ENCODE data around the gene DST. TPM values are rescaled to one million over a fixed set of nuclear protein-coding genes. Genes with fewer than 3 reads are reported as not detected.

DST gene
- total RNA-seq, 1 donor from 2014 or later, result 259 TPM

DNA sequence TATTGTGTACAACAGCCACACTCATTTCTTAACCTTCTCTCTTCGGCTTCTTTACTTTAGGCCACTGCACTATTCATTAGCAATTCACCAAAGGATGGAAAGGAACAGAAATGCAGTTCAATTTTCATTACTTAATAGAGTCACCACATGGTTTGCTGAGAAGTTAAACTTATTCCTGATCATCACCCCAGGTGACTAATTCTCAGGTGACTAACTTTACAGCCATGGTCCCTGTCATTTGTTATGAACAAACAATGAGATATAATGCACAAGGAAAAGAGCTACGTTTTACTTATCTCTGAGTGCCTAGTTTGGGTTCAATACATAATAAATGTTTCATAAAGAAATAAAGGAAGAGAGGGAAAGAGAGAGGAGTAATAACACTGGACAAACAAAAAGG lies 45.8 kb upstream of the DST start:
- peaks cover 10% of the 10 kb centered on the region for H3K4me1 Mint-ChIP-seq
- no peak overlapping the region for H3K27ac Mint-ChIP-seq
- peaks cover 41% of the 10 kb centered on the region for H3K79me2 ChIP-seq (ENCODE audit: low read depth)

DNA sequence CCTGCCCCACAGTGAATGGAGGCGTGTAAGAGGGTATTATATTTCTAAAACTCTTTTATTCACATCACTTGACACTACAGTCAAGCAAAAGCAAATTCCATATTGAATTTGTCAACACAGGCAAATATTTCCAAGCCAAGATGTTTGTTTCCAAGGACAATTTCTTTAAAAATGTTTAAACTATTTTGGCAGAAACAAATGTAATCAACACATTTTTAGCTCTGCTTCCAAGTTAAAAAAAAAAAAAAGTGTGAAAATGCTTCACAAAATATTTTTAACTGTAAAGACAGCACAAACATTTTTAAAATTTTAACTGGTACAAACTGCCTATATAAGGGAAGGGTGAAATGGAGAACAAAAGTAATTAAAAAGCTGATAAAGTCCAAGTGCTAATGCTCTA lies 44.9 kb upstream of the DST start:
- peaks cover 47% of the 10 kb centered on the region for H3K79me2 ChIP-seq (ENCODE audit: low read depth)
- no peaks in the 10 kb centered on the region for H3F3A ChIP-seq (ENCODE audit: low read depth)
- peaks cover 10% of the 10 kb centered on the region for H3K36me3 Mint-ChIP-seq
- H2AFZ ChIP-seq (replicated peaks), result no peak overlapping the region
- no peak overlapping the region for H3K4me3 ChIP-seq
- no peak overlapping the region for H3K27ac Mint-ChIP-seq
- H3K9me3 Mint-ChIP-seq, result no peaks in the 10 kb centered on the region
- H3K4me1 ChIP-seq, result peaks cover 6% of the 10 kb centered on the region
- no peaks in the 10 kb centered on the region for H3K27me3 Mint-ChIP-seq (ENCODE audit: insufficient read depth, low read depth)
- no peak overlapping the region for H3K27ac ChIP-seq
- H3K4me2 ChIP-seq, result no peak overlapping the region
- H3K36me3 ChIP-seq, result no peaks in the 10 kb centered on the region
- H3K9me3 ChIP-seq (ENCODE audit: low read depth), result no peaks in the 10 kb centered on the region
- H3K27me3 ChIP-seq, result no peaks in the 10 kb centered on the region
- H3K9ac ChIP-seq, result no peak overlapping the region
- peaks cover 54% of the 10 kb centered on the region for H4K20me1 ChIP-seq (ENCODE audit: low read depth)
- no peak overlapping the region for H3K4me3 Mint-ChIP-seq
- DNase-seq (ENCODE audit: low spot score), result no peak
- TF ChIP-seq EZH2 (IDR thresholded peaks at IDR 0.05), result no peak
- TF ChIP-seq, protein P1, sequence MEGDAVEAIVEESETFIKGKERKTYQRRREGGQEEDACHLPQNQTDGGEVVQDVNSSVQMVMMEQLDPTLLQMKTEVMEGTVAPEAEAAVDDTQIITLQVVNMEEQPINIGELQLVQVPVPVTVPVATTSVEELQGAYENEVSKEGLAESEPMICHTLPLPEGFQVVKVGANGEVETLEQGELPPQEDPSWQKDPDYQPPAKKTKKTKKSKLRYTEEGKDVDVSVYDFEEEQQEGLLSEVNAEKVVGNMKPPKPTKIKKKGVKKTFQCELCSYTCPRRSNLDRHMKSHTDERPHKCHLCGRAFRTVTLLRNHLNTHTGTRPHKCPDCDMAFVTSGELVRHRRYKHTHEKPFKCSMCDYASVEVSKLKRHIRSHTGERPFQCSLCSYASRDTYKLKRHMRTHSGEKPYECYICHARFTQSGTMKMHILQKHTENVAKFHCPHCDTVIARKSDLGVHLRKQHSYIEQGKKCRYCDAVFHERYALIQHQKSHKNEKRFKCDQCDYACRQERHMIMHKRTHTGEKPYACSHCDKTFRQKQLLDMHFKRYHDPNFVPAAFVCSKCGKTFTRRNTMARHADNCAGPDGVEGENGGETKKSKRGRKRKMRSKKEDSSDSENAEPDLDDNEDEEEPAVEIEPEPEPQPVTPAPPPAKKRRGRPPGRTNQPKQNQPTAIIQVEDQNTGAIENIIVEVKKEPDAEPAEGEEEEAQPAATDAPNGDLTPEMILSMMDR (IDR thresholded peaks at IDR 0.05), result no peak
- no peak for TF ChIP-seq EZH2phosphoT487 (IDR thresholded peaks at IDR 0.05)
- H3K4me1 Mint-ChIP-seq, result peaks cover 1% of the 10 kb centered on the region

More for the DNA sequence above, 45.8 kb upstream of the DST start:
- H3K4me1 ChIP-seq, result peaks cover 6% of the 10 kb centered on the region
- no peaks in the 10 kb centered on the region for H3K36me3 ChIP-seq
- H3K36me3 Mint-ChIP-seq, result peaks cover 5% of the 10 kb centered on the region
- no peak overlapping the region for H2AFZ ChIP-seq (replicated peaks)
- H3K27me3 ChIP-seq, result no peaks in the 10 kb centered on the region
- no peak overlapping the region for H3K4me3 ChIP-seq
- DNase-seq (ENCODE audit: low spot score), result no peak
- H3K4me2 ChIP-seq, result no peak overlapping the region
- H3K9ac ChIP-seq, result no peak overlapping the region
- no peaks in the 10 kb centered on the region for H3K9me3 ChIP-seq (ENCODE audit: low read depth)
- no peaks in the 10 kb centered on the region for H3K9me3 Mint-ChIP-seq
- H3K4me3 Mint-ChIP-seq, result no peak overlapping the region
- TF ChIP-seq EZH2 (IDR thresholded peaks at IDR 0.05) (no peak), EZH2phosphoT487 (IDR thresholded peaks at IDR 0.05) (no peak)
- TF ChIP-seq, protein P1 (IDR thresholded peaks at IDR 0.05), result no peak
- no peaks in the 10 kb centered on the region for H3K27me3 Mint-ChIP-seq (ENCODE audit: insufficient read depth, low read depth)
- H4K20me1 ChIP-seq (ENCODE audit: low read depth), result peaks cover 62% of the 10 kb centered on the region
- peaks cover 5% of the 10 kb centered on the region for H3F3A ChIP-seq (ENCODE audit: low read depth)
- no peak overlapping the region for H3K27ac ChIP-seq

DNA sequence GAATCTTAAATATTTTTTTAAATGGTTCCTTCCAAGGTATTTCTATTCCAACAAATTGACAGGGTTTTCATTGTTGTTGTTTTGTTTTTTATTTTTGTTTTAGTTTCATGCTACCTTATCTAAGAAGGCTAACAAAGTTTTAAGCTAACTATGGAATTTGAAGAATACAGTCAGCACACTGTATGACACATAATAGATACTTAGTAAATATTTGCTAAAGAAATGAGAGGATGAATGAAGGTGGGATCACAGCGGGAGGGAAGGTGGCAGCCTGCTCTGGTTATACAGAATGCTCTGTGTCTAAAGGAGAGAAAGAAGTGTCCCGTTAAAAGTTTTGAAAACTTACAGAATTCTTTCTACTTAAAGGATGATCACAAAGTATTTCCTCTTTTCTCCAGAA lies 43.7 kb upstream of the DST start:
- Histone ChIP-seq H3K4me2 (no peak overlapping the region), H3F3A (ENCODE audit: low read depth) (no peaks in the 10 kb centered on the region), H3K27me3 (no peaks in the 10 kb centered on the region), H3K79me2 (ENCODE audit: low read depth) (peaks cover 47% of the 10 kb centered on the region), H3K4me1 (peaks cover 6% of the 10 kb centered on the region), H4K20me1 (ENCODE audit: low read depth) (peaks cover 49% of the 10 kb centered on the region), H3K27ac (no peak overlapping the region), H3K4me3 (no peak overlapping the region), H3K9me3 (ENCODE audit: low read depth) (no peaks in the 10 kb centered on the region), H3K9ac (no peak overlapping the region), H2AFZ (replicated peaks) (no peak overlapping the region), H3K36me3 (no peaks in the 10 kb centered on the region)
- no peak for DNase-seq (ENCODE audit: low spot score)
- Mint-ChIP-seq H3K36me3 (peaks cover 12% of the 10 kb centered on the region), H3K27ac (no peak overlapping the region), H3K27me3 (ENCODE audit: insufficient read depth, low read depth) (no peaks in the 10 kb centered on the region), H3K4me3 (no peak overlapping the region), H3K9me3 (no peaks in the 10 kb centered on the region), H3K4me1 (no peaks in the 10 kb centered on the region)
- TF ChIP-seq EZH2phosphoT487 (IDR thresholded peaks at IDR 0.05) (no peak), EZH2 (IDR thresholded peaks at IDR 0.05) (no peak)
- TF ChIP-seq, protein P1 (IDR thresholded peaks at IDR 0.05), result no peak
